Central memory CD8-positive, alpha-beta T cell (primary cell): ENCODE results near the gene SMURF2.

Experiments used
- ATAC-seq: fragments of 150-1000 bp; cut with Tn5 transposase; replicated peaks from 2 replicates; pipeline ENCODE4 v1.10.0; 2022; ENCODE audit warnings: mild to moderate bottlenecking, moderate FRiP score, moderate number of reproducible peaks; ENCODE audit not compliant: poor library complexity, severe bottlenecking; ENCODE audit errors: extremely low read depth
- DNase-seq, 2 donors: peaks; one replicate each; pipeline ENCODE4 v3.0.0; 2021; ENCODE audit warnings: low spot score in 2 of 2
- H3K27ac Mint-ChIP-seq: one replicate; pipeline ENCODE4 v1.8.0; 2022; ENCODE audit warnings: low read depth, mild to moderate bottlenecking, moderate library complexity, mixed read lengths
- H3K27me3 Mint-ChIP-seq: one replicate; pipeline ENCODE4 v1.8.0; 2022; ENCODE audit warnings: mixed read lengths
- H3K36me3 Mint-ChIP-seq: one replicate; pipeline ENCODE4 v1.8.0; 2022; ENCODE audit warnings: mild to moderate bottlenecking, moderate library complexity, mixed read lengths; ENCODE audit not compliant: insufficient read depth
- H3K4me1 Mint-ChIP-seq: one replicate; pipeline ENCODE4 v1.8.0; 2022; ENCODE audit warnings: mixed read lengths
- H3K4me3 Mint-ChIP-seq: one replicate; pipeline ENCODE4 v1.8.0; 2022; ENCODE audit warnings: mild to moderate bottlenecking, moderate library complexity, mixed read lengths
- H3K9me3 Mint-ChIP-seq: one replicate; pipeline ENCODE4 v1.8.0; 2022; ENCODE audit warnings: mixed read lengths

Gene SMURF2

DNA sequence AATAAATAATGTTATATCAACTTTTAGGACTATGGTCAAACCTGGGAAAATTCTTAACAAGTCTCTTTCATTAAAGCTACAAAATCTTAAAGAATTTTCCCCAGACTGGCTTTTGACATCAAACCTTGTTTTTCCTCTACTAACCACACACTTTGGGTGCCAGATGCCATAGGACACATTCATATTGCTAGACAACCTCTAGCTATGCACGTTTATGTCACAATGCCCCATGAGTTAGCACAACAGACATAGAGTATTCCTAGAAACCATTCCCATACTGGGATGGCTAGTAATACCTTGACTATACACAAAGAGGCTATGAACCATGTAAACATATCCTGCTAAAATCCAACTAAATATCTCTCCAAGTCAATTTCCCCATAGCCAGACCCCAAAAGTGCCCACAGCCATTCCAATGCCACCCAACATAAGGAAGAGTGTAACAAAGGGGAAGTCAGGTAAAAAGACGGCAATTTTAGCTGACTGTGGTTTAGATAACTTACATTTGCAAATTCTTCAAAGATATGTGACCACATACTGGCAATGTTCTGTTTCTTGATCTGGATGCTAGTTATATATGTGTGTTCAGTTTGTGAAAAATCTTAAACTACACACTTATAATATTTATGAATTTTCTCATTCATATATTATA is 23.4 kb downstream of the SMURF2 start:
- no peaks in the 10 kb centered on the region for H3K27me3 Mint-ChIP-seq
- H3K4me3 Mint-ChIP-seq: no peak overlapping the region
- H3K27ac Mint-ChIP-seq: no peak overlapping the region
- no peak for ATAC-seq
- peaks cover 18% of the 10 kb centered on the region for H3K36me3 Mint-ChIP-seq
- no peaks in the 10 kb centered on the region for H3K9me3 Mint-ChIP-seq
- DNase-seq: no peak
- H3K4me1 Mint-ChIP-seq: peaks cover 48% of the 10 kb centered on the region

DNA sequence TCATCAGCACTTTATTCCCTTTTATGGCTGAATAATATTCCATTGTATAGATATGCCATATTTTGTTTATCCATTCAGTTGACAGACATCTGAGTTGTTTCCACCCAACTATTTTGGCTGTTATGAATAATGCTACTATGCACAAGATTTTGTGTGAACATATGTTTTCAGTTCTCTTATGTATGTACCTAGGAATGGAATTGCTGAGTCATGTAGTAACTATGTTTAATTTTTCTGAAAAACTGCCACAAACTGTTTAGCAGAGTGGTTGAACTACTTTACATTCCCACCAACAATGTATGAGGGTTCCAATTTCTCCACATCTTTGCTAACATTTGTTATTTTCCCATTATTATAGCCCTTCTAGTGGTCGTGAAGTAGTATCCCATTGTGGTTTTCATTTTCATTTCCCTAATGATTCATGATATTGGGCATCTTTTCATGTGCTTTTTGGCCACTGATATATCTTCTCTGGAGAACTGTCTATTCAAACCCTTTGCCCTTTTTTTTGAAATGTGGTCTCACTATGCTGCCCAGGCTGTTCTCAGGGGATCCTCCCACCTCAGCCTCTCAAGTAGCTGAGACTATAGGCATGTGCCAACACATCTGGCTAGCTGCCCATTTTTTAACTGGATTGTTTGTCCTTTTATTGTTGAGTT is 26.3 kb downstream of the SMURF2 start:
- peak overlapping the region; percentile 52 for H3K27ac Mint-ChIP-seq
- H3K4me1 Mint-ChIP-seq: peaks cover 59% of the 10 kb centered on the region
- H3K36me3 Mint-ChIP-seq: peaks cover 10% of the 10 kb centered on the region
- no peak overlapping the region for H3K4me3 Mint-ChIP-seq
- DNase-seq (no peak), ATAC-seq (no peak)
- H3K27me3 Mint-ChIP-seq: no peaks in the 10 kb centered on the region
- no peaks in the 10 kb centered on the region for H3K9me3 Mint-ChIP-seq

DNA sequence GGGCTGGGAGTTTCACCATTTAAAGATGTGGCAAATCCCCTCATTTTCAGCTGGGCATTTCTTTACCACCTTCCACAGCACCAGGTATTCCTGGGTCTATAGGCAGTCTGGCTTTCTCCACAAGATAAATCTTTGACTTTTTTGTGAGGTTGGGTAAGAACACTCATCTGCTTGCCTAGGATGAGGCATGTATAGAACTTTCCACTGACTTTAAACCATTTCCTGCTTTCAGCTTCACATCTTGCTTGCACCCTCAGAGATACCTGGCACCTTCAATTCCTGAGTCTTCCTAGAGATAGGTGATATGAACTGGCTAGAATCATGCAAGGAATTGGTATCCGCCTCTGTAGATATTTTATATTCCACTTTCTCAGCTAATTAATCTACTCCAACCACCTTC is 27.9 kb downstream of the SMURF2 start:
- Mint-ChIP-seq H3K4me3 (no peak overlapping the region), H3K27me3 (no peaks in the 10 kb centered on the region), H3K9me3 (no peaks in the 10 kb centered on the region), H3K36me3 (peaks cover 10% of the 10 kb centered on the region), H3K4me1 (peaks cover 62% of the 10 kb centered on the region), H3K27ac (no peak overlapping the region)
- ATAC-seq (peak; percentile 40), DNase-seq (no peak)

DNA sequence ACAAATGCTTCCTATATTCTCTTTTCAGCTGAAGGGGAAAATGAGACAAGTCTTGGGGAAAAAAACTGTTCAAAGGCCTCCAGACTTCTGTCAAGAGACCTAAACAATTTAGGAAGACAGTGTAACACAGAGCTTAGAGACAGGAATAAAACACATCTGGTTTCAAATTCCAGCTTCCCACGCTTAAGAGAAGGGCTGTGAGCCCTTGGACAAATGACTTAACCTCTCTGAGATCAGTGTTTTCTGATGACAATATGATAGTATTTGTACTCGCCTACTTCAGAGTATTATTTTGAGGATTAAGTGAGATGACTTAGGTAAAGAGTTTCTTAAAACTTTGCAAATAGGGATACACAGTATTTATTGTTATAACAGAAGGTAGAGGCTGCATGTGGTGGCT is 29.5 kb downstream of the SMURF2 start:
- H3K27me3 Mint-ChIP-seq: no peaks in the 10 kb centered on the region
- peak overlapping the region; percentile 44 for H3K27ac Mint-ChIP-seq
- DNase-seq (no peak), ATAC-seq (no peak)
- H3K36me3 Mint-ChIP-seq: peaks cover 10% of the 10 kb centered on the region
- peaks cover 72% of the 10 kb centered on the region for H3K4me1 Mint-ChIP-seq
- H3K9me3 Mint-ChIP-seq: no peaks in the 10 kb centered on the region
- no peak overlapping the region for H3K4me3 Mint-ChIP-seq

DNA sequence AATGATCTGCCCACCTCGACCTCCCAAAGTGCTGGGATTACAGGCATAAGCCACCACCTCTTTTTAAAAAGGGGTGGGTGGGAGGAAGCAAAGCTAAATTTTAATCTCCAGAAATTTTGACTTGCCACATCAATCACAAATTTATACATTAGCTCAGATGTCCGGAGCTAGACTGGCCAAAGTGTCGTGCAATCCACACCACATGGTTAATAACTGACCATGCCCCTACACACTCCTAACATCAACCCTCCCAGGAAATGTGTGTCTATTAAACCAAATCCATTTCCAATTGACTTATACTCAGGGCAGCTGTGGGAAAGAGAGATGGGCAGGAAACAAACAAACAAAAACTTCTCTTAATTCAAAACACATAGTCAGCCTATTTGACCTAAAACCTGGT is 29.9 kb downstream of the SMURF2 start:
- Mint-ChIP-seq H3K27ac (peak overlapping the region; percentile 44), H3K27me3 (no peaks in the 10 kb centered on the region), H3K36me3 (peaks cover 8% of the 10 kb centered on the region), H3K4me3 (no peak overlapping the region), H3K9me3 (no peaks in the 10 kb centered on the region), H3K4me1 (peaks cover 76% of the 10 kb centered on the region)
- no peak for DNase-seq
- no peak for ATAC-seq

DNA sequence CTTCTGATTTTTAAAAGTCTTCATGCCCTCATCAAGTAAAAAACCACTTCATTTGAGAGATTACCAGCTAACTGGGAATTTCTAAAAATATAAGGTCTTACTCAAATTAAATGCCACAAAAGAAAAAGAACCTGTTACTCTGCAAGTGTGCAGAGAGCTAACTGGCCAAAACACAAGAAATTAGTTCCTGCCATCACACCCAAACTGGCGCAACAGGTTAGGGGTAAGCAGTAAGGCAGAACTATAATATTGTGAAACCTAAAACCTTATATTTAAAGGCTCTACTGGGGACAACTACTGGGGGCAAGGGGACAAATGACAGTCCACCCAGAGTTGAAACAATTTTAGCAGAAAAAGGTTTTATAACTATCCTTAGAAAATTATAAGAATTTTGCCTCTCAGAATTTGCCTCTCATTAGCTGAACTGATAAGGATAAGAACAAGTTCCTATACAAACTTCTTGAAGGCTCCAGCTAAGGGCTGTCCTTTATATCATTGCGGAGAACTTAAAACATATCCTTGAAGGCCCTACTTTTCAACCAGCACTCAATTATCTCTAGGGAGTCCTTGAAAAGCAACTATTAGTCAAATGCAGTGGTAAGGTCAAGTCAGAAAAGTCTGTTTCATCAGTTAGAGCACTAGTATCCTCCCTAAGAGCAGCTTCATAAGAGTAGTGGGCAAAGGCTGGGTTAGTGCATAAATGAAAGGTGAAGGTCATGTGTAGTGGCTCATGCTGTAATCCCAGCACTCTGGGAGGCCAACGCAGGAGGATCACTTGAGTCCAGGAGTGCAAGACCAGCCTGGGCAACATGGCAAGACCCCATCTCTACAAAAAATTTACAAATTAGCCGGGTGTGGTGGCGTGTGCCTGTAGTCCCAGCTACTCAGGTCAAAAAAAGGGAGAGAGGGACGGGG is 31.5 kb downstream of the SMURF2 start:
- no peak for ATAC-seq
- Mint-ChIP-seq H3K4me3 (peak overlapping the region; percentile 0), H3K9me3 (no peaks in the 10 kb centered on the region), H3K4me1 (peaks cover 77% of the 10 kb centered on the region), H3K27me3 (no peaks in the 10 kb centered on the region), H3K27ac (peak overlapping the region; percentile 44), H3K36me3 (peaks cover 10% of the 10 kb centered on the region)
- no peak for DNase-seq

DNA sequence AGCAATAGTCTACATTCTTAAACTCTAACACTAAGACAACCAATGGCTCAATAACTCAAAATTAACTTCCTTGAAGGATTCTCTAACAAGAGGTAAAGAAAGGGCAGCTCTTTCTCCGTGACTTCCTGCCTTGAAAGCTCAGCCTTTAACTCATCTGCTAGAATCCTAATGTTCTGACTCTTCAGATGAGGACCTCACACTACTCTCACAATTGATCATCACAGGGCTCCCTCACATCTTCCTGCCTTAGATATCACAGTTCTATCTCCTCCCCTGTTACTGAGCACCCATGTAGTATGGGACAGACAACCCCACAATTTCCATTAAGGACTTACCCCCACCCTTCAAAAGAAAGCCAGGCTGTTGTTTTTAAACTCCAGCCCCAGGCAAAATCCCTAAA is 33.5 kb downstream of the SMURF2 start:
- DNase-seq (no peak), ATAC-seq (peak; percentile 40)
- Mint-ChIP-seq H3K27me3 (no peaks in the 10 kb centered on the region), H3K36me3 (peaks cover 8% of the 10 kb centered on the region), H3K27ac (peak overlapping the region; percentile 77), H3K9me3 (no peaks in the 10 kb centered on the region), H3K4me1 (peaks cover 70% of the 10 kb centered on the region), H3K4me3 (peak overlapping the region; percentile 4)

DNA sequence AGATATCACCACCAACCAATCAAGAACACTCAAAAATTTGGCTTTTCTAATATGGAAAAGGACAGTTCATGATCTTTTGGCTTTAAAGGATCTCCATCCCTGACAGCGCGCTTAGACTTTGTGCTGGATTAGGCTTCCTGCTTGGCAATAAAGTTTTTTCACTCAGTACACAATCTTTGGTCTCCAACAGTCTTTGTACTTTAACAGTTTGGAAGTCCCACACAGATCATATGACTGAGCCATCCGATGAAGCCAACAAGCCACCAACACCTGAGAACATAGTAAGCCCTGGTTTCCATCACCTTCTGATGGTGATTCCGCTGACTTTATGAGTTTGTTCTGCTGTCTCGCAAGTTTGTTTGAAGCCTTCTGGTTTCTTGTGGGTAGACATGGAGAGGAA is 34.3 kb downstream of the SMURF2 start:
- H3K27me3 Mint-ChIP-seq: no peaks in the 10 kb centered on the region
- no peak overlapping the region for H3K4me3 Mint-ChIP-seq
- DNase-seq (no peak), ATAC-seq (peak; percentile 40)
- H3K36me3 Mint-ChIP-seq: peaks cover 8% of the 10 kb centered on the region
- no peaks in the 10 kb centered on the region for H3K9me3 Mint-ChIP-seq
- peaks cover 73% of the 10 kb centered on the region for H3K4me1 Mint-ChIP-seq
- peak overlapping the region; percentile 77 for H3K27ac Mint-ChIP-seq

DNA sequence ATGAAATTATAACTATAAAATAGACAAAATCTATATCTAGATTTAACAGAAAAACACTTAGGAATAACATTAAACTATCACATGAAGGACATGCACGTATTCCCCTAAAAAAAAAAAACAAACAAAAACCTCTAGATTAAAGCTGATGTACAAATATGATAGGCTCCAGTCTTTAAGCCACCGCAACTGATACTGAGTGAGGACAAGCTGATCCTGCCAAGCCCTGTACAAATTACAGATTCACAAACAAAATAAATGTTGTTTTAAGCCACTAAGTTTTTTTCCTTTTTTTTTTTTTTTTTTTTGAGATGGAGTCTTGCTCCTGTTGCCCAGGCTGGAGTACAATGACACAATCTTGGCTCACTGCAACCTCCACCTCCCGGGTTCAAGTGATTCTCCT is 35.3 kb downstream of the SMURF2 start:
- no peaks in the 10 kb centered on the region for H3K9me3 Mint-ChIP-seq
- no peak for ATAC-seq
- H3K27me3 Mint-ChIP-seq: no peaks in the 10 kb centered on the region
- H3K36me3 Mint-ChIP-seq: peaks cover 8% of the 10 kb centered on the region
- H3K27ac Mint-ChIP-seq: no peak overlapping the region
- peaks cover 71% of the 10 kb centered on the region for H3K4me1 Mint-ChIP-seq
- no peak for DNase-seq
- H3K4me3 Mint-ChIP-seq: no peak overlapping the region

DNA sequence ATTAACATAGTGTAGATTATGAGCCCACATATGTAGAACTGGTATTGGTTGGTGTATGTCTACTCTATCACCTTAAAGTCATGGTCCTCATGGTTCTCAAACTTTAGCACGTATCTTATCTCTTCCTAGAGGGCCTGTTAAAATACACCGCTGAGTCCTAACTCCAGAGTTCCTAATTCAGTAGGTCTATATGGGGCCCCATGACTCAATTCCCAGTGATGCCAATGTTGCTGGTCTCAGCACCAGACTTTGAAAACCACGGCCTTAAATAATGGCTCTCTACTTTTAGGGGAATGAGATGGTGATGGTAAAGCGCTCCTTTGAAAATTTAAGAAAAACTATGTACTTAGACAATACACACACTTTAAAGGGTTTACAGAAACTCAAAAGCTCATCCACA is 36.6 kb downstream of the SMURF2 start:
- Mint-ChIP-seq H3K27ac (no peak overlapping the region), H3K4me3 (no peak overlapping the region), H3K4me1 (peaks cover 58% of the 10 kb centered on the region), H3K36me3 (peaks cover 8% of the 10 kb centered on the region), H3K27me3 (no peaks in the 10 kb centered on the region), H3K9me3 (no peaks in the 10 kb centered on the region)
- DNase-seq (no peak), ATAC-seq (no peak)

DNA sequence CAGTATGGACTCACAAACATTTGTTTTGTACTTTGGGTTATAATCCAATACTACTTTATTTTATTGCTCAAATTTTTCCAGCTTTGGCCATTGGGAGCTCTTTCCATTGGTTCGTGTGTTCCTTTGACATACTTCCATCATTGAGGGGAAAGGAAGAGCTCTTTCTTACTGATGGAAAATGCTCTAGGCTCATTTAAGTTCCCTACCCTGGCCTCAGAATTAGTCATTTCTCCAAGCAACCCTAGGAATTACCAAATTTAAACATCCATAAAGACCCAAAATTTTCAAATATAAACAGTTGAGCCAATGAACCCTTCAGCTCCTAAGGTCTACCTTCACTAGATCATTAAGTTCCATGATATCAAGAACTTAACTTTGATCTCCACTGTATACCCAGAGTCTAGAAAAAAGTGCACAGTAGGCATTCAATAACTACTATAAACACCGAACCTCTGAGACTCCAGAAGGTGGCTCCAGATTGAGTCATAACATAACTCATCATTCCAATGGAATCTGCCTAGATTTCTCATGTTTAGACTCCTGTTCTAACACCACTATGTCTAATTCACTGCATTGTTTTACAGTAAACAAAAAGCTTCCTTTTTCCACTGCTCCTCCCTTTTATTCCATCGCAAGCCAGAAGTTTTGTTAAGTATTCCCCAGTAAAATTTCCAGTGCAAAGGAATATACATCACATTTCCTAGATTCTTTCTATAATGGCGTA is 39.0 kb downstream of the SMURF2 start:
- Mint-ChIP-seq H3K4me3 (no peak overlapping the region), H3K4me1 (peaks cover 44% of the 10 kb centered on the region), H3K27me3 (no peaks in the 10 kb centered on the region), H3K36me3 (peaks cover 8% of the 10 kb centered on the region), H3K27ac (no peak overlapping the region), H3K9me3 (no peaks in the 10 kb centered on the region)
- DNase-seq: no peak
- no peak for ATAC-seq

DNA sequence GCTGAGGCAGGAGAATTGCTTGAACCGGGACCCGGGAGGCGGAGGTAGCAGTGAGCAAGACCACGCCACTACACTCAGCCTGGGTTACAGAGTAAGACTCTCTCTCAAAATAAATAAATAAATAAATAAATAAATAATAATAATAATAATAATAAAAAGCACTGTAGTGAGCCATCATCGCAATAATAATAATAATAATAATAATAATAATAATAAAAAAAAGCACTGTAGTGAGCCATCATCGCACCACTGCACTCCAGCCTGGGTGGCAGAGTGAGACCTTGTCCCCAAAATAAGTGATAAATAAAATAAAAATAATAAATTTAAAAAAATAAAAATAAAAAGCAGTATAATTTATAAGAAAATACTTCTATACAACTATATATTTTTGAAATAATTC is 40.3 kb downstream of the SMURF2 start:
- Mint-ChIP-seq H3K27ac (no peak overlapping the region), H3K27me3 (no peaks in the 10 kb centered on the region), H3K4me1 (peaks cover 39% of the 10 kb centered on the region), H3K36me3 (peaks cover 6% of the 10 kb centered on the region), H3K9me3 (no peaks in the 10 kb centered on the region), H3K4me3 (no peak overlapping the region)
- no peak for DNase-seq
- ATAC-seq: no peak
